A549 treated with CORT108297 at 1 μM for 4 hours (cell line): ENCODE results near the gene SLC35E1. TPM values are rescaled to one million over a fixed set of nuclear protein-coding genes. Genes with fewer than 3 reads are reported as not detected.

Experiments used
- total RNA-seq: library from RNA; stranded (reverse); fragments of 200-300 nt; extraction: Qiagen RNA extraction; gene quantifications from 5 replicates; pipeline ENCODE4 v1.2.3, GENCODE V29; 2022

The SLC35E1 gene
- 17.9 to 21.3 TPM (median 19.1 TPM) in 5 replicates for total RNA-seq

GRCh38 chr19:16572332-16573211, at the start of gene SLC35E1:
TSS of gene SLC35E1 (minus strand) at chr19:16572415. CDS start at chr19:16572364, 51 bp downstream.

GRCh38 chr19:16542045-16542909, 29.9 kb downstream of the SLC35E1 start, which contains the start of gene CHERP:
TSS of gene CHERP (minus strand) at chr19:16542437. CDS start at chr19:16542378, 59 bp downstream.

Other genes starting within 250 kb of the SLC35E1 start
- gene KLF2, start 247.6 kb downstream of the SLC35E1 start, total RNA-seq, result 15.9 to 26.8 TPM (median 24.3 TPM) in 5 replicates
- 14.4 to 16.5 TPM (median 16.3 TPM) in 5 replicates for gene EPS15L1, start 100.4 kb downstream of the SLC35E1 start, total RNA-seq
- gene CALR3, start 76.2 kb downstream of the SLC35E1 start, total RNA-seq, result not detected in 5 replicates
- gene C19orf44, start 76.0 kb downstream of the SLC35E1 start, total RNA-seq, result 2.7 to 3.4 TPM (median 3.3 TPM) in 5 replicates
- gene CHERP, start 30.0 kb downstream of the SLC35E1 start, total RNA-seq, result 27.7 to 33.4 TPM (median 31.9 TPM) in 5 replicates
- gene MED26, start 55.8 kb upstream of the SLC35E1 start, total RNA-seq, result 3.5 to 6.0 TPM (median 5.1 TPM) in 5 replicates
- 68.0 to 85.7 TPM (median 73.9 TPM) in 5 replicates for gene SMIM7, start 87.7 kb upstream of the SLC35E1 start, total RNA-seq
- gene TMEM38A, start 88.7 kb upstream of the SLC35E1 start, total RNA-seq, result 1.2 to 1.5 TPM (median 1.3 TPM) in 5 replicates
- gene NWD1, start 147.4 kb upstream of the SLC35E1 start, total RNA-seq, result not detected in 5 replicates